Measurements from ENCODE around the gene TRIM52. TPM values are rescaled to one million over a fixed set of nuclear protein-coding genes. Genes with fewer than 3 reads are reported as not detected.
A peak's percentile ranks its signal among the peaks of the same experiment; 100 is the strongest.

TRIM52 gene
- total and polyA plus RNA-seq, 9 of the 15 experiments (the other 6 are each of a cell fraction or from before 2014, with no cell fraction given), result 3.3 to 21.9 (median 13.5) TPM

GRCh38 chr5:181217803-181218062 lies 43.2 kb downstream of the TRIM52 start (continued):
- TF ChIP-seq ZNF778 (CRISPR knock-in tag; IDR thresholded peaks at IDR 0.05) (no peak), YY1 (IDR thresholded peaks at IDR 0.05; ENCODE audit: borderline replicate concordance in 1 of 3, control insufficient read depth in 1 of 3, extremely low read depth in 1 of 3, insufficient read depth in 3 of 3, insufficient read length in 1 of 3, insufficient replicate concordance in 2 of 3, low read depth in 1 of 3, low read length in 2 of 3) (peak in 1 of 3 experiments; percentile 5), ZNF830 (CRISPR knock-in tag; IDR thresholded peaks at IDR 0.05) (no peak), NFIX (CRISPR knock-in tag; IDR thresholded peaks at IDR 0.05; ENCODE audit: low read depth) (no peak), ZBTB33 (CRISPR knock-in tag; IDR thresholded peaks at IDR 0.05) (no peak), STAT5B (CRISPR knock-in tag; IDR thresholded peaks at IDR 0.05) (no peak), COPS2 (conservative IDR thresholded peaks at IDR 0.05) (no peak), ZBTB43 (CRISPR knock-in tag; IDR thresholded peaks at IDR 0.05) (peak; percentile 85; the same call in 1 of the 2 replicates), ETV1 (tag; conservative IDR thresholded peaks at IDR 0.05; ENCODE audit: low read depth) (no peak), ATF4 (CRISPR knock-in tag; IDR thresholded peaks at IDR 0.05) (no peak), ASH1L (IDR thresholded peaks at IDR 0.05; ENCODE audit: borderline replicate concordance, low read depth, partially characterized antibody) (no peak), RBM39 (optimal IDR thresholded peaks at IDR 0.05; ENCODE audit: low read depth, low read length) (peak; percentile 8), ZBTB17 (CRISPR knock-in tag; IDR thresholded peaks at IDR 0.05) (no peak), SMC3 (conservative IDR thresholded peaks at IDR 0.05; ENCODE audit: insufficient read depth, low read depth, low read length) (no peak), BCLAF1 (IDR thresholded peaks at IDR 0.05; ENCODE audit: borderline replicate concordance in 1 of 2, control insufficient read depth in 1 of 2, low read depth in 2 of 2, low read length in 1 of 2) (no peak), CREB3L1 (IDR thresholded peaks at IDR 0.05; ENCODE audit: borderline replicate concordance, low read depth) (no peak), CBFA2T2 (conservative IDR thresholded peaks at IDR 0.05) (no peak), POLR2G (IDR thresholded peaks at IDR 0.05; ENCODE audit: low read depth, low read length) (no peak), ZC3H11A (IDR thresholded peaks at IDR 0.05; ENCODE audit: low read depth, low read length) (no peak), NUFIP1 (IDR thresholded peaks at IDR 0.05; ENCODE audit: partially characterized antibody) (no peak)
